ENCODE results near the gene SHROOM3. TPM values are rescaled to one million over a fixed set of nuclear protein-coding genes. Genes with fewer than 3 reads are reported as not detected.

Gene SHROOM3
- total and polyA plus RNA-seq, 2 donors (not counting 3 experiments of a cell fraction or from before 2014, with no cell fraction given) = 2.7 to 6.7 TPM

- intact Hi-C loops (cut with micrococcal nuclease) (no loop called here), dilution Hi-C loops (cut with MboI; ENCODE audit: extremely low pct_ligation_motif_present, low sequenced_read_pairs) (no loop called here)
- Histone ChIP-seq H3K36me3 (ENCODE audit: control insufficient read depth in 2 of 2, extremely low read depth in 1 of 2, insufficient read depth in 2 of 2, low read length in 2 of 2) (no peaks in the 10 kb centered on the region), H3K4me1 (ENCODE audit: control insufficient read depth, extremely low read depth, insufficient read depth, low read length) (no peaks in the 10 kb centered on the region), H3K79me2 (ENCODE audit: control insufficient read depth, insufficient read depth, low read length) (no peaks in the 10 kb centered on the region), H2AFZ (ENCODE audit: low read depth, low read length) (no peak overlapping the region), H3K27ac (ENCODE audit: insufficient read depth, low read depth, low read length) (no peak overlapping the region), H3K4me3 (replicated peaks in 1 of 3; ENCODE audit: insufficient read depth in 1 of 3, low read depth in 1 of 3, low read length in 3 of 3) (no peak overlapping the region), H3K9ac (replicated peaks; ENCODE audit: extremely low read depth, insufficient read depth, low read length) (no peak overlapping the region), H3K9me3 (replicated peaks; ENCODE audit: control insufficient read depth, insufficient read depth, low read length) (no peaks in the 10 kb centered on the region), H3K4me2 (ENCODE audit: insufficient read depth, low read length) (no peak overlapping the region), H3K27me3 (ENCODE audit: control insufficient read depth in 2 of 2, insufficient read depth in 2 of 2, low read length in 2 of 2) (no peaks in the 10 kb centered on the region), H4K20me1 (replicated peaks; ENCODE audit: control insufficient read depth, extremely low read depth, insufficient read depth, low read length) (no peaks in the 10 kb centered on the region), H3K9me1 (replicated peaks; ENCODE audit: control insufficient read depth, extremely low read depth, insufficient read depth, low read length) (no peaks in the 10 kb centered on the region)
- no TSS peak for BruUV-seq (replicated peaks)
- CTCF ChIA-PET = interaction anchor here (1.3 to 1.6 kb wide), 3 partner anchors 8 to 293 kb away, joined by 3 read pairs; no protein-coding TSS in a partner anchor
- TF ChIP-seq MYC (IDR thresholded peaks at IDR 0.05; ENCODE audit: low read depth, low read length) = no peak
- TF ChIP-seq JUN (IDR thresholded peaks at IDR 0.05; ENCODE audit: borderline replicate concordance, insufficient read depth, insufficient read length, low read depth) = no peak
- no peak for TF ChIP-seq FOS (IDR thresholded peaks at IDR 0.05; ENCODE audit: borderline replicate concordance, insufficient read depth, low read length)
- no peak for TF ChIP-seq GATA2 (IDR thresholded peaks at IDR 0.05; ENCODE audit: insufficient read depth, insufficient read length, low read depth, low read length)
- TF ChIP-seq POLR2AphosphoS5 (IDR thresholded peaks at IDR 0.05; ENCODE audit: insufficient read depth, low read depth, low read length) = no peak
- no peak for TF ChIP-seq CTCF (IDR thresholded peaks at IDR 0.05; ENCODE audit: extremely low read depth in 1 of 2, insufficient read depth in 1 of 2, low read depth in 1 of 2, low read length in 2 of 2)
- no peak for TF ChIP-seq POLR2A (IDR thresholded peaks at IDR 0.05; ENCODE audit: low read depth, low read length)
- no peak for TF ChIP-seq EZH2 (IDR thresholded peaks at IDR 0.05; ENCODE audit: borderline replicate concordance, low read depth, low read length, severe bottlenecking)
- no peak for TF ChIP-seq MAX (IDR thresholded peaks at IDR 0.05; ENCODE audit: insufficient read depth, insufficient read length)
- POLR2A ChIA-PET = no interaction called here
- FAIRE-seq = no peak
- DNase-seq (ENCODE audit: low read depth, low spot score) = no peak
Observed at GRCh38 chr4:76723924-76724323, 288.9 kb downstream of the SHROOM3 start.

Data from endothelial cell of umbilical vein (primary cell).